Fibroblast of mammary gland (primary cell): ENCODE data around the gene AFF3.

Source experiments
- DNase-seq: peaks from one replicate; pipeline ENCODE4 v3.0.0-alpha.2; 2010; ENCODE audit warnings: low read depth
- H3K4me3 ChIP-seq: 2 replicates; pipeline ENCODE4 v1.5.1; 2011; ENCODE audit warnings: low read depth, mild to moderate bottlenecking, low read length, moderate library complexity; ENCODE audit not compliant: control insufficient read depth
- CTCF ChIP-seq: conservative IDR thresholded peaks from 2 replicates; pipeline ENCODE4 v1.5.1; 2011; ENCODE audit warnings: low read depth, low read length, inconsistent platforms; ENCODE audit not compliant: control insufficient read depth, insufficient read depth

The AFF3 gene

DNA sequence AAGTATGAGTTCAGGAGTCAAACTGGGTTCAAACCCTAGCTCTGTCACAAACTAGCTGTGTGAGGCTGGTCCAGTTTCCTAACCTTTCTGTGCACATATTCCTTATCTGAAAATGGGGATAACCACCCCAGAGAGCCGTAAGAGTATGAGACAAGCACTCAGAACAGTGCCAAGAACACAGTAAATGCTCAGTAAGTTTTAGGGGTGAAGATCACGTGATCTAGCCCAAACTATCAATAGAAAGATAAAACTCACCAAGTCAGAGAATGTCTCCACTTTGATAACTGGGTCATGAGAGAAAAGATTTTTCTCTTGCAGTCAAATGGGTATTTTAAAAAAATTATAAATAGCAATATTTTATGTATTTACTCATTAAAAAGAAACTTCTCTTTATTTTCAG, 433.2 kb downstream of the AFF3 start:
- no peak overlapping the region for H3K4me3 ChIP-seq
- DNase-seq = no peak
- TF ChIP-seq CTCF = no peak

DNA sequence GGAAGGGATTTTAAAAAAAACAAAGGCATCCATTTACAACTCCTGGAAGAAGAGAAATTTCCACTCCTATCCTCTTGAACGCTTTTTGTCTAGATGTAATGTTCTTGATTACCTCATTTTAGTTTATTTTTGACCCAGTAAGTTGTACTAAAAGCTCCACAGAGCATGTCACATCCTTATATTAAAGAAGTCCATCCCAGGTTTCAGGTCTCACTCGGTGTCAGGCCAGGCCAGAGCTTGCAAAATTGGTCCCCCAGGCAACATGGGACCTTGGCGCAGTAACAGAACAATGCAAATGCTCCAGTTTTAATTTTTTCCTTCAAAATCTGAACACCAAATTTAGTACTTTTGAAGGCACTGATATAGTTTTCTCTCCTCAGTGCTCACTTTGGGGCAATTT, 434.2 kb downstream of the AFF3 start:
- no peak for DNase-seq
- TF ChIP-seq CTCF = no peak

DNA sequence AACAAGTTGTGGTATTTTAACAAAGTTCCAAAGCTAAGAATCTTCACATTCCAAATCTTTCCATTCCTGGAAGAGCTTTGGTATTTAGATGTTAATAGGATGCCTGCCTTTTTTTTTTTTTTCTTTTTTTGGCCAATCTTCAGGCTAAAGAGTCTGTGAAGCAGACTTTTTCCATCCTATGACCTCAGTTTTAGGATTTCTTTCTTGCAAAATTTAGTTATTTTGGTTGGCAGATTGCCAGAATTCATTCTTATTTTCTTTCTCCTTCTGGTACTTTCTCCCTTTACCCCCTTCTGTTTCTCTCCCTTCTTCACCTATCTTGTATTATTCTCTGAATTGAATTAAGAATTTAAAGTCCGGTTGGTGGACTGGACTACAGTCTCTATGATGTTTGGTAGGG, 434.8 kb downstream of the AFF3 start:
- H3K4me3 ChIP-seq = no peak overlapping the region
- no peak for TF ChIP-seq CTCF
- peak; percentile 28 for DNase-seq

More for the DNA sequence above, 434.2 kb downstream of the AFF3 start:
- H3K4me3 ChIP-seq = no peak overlapping the region

DNA sequence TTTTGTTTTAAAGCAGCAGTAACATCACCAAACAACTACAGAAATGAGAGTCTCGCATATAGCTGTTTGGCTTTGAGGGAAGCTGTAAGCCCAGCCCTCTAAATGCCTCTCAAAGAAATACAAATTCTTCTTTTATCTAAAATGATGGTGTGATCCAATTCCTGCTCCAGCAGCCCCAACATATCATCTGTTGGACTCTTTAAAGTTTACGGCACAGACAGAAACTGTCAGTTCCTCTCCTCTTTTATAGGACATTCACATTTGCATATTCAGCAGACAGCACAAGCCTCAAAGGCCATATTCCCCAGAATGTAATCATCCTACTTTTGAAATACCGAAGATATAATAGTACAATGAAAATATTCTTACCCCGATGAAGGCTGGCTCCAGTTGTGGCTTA, 435.7 kb downstream of the AFF3 start:
- DNase-seq = no peak
- TF ChIP-seq CTCF = no peak
- no peak overlapping the region for H3K4me3 ChIP-seq

DNA sequence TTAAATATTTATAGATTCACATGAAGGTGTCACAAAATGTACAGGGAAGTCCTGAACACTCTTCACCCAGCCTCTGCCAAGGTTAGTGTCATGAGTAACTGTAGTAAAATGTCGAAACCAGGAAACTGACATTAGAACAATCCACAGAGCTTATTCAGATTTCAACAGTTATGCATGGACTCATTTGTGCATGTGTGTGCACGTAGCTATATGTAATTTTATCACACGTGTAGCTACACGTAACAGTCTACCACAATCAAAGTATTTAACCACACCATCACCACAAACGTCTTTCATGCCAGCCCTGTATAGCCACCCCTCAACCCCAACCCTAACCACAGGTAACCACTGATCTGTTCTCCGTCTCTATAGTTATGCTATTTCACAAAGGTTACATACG, 440.9 kb downstream of the AFF3 start:
- DNase-seq = no peak
- TF ChIP-seq CTCF = no peak

GRCh38 chr2:99700482-99701398, 441.6 kb downstream of the AFF3 start:
- no peak for TF ChIP-seq CTCF
- no peak overlapping the region for H3K4me3 ChIP-seq
- DNase-seq = no peak

More for the DNA sequence above, 440.9 kb downstream of the AFF3 start:
- H3K4me3 ChIP-seq = no peak overlapping the region
